Activated CD4-positive, alpha-beta T cell treated with anti-CD3 and anti-CD28 coated beads, Interleukin-2, amount 10 ng/mL, durations not matched to agents 7 days and 5 days (primary cell): ENCODE data around the gene TBC1D12. TPM values are rescaled to one million over a fixed set of nuclear protein-coding genes. Genes with fewer than 3 reads are reported as not detected.

ENCODE experiments used
- CTCF ChIA-PET: fragments of 350-600 bp; sonication (Branson Sonifier 250); formaldehyde crosslinking; loops from one replicate; lab custom pipeline; 2021; ENCODE audit warnings: antibody characterized with exemption; lab: Charles Lee
- POLR2A ChIA-PET: fragments of 350-600 bp; sonication (Branson Sonifier 250); formaldehyde crosslinking; loops from one replicate; lab custom pipeline; 2021; ENCODE audit warnings: antibody characterized with exemption; lab: Charles Lee
- DNase-seq: peaks from one replicate; pipeline ENCODE4 v3.0.0-alpha.2; 2020
- H3K27ac Mint-ChIP-seq: one replicate; pipeline ENCODE4 v1.8.0; 2021; ENCODE audit warnings: mild to moderate bottlenecking, moderate library complexity, mixed read lengths
- H3K27me3 Mint-ChIP-seq: one replicate; pipeline ENCODE4 v1.8.0; 2021; ENCODE audit warnings: mixed read lengths
- H3K36me3 Mint-ChIP-seq: one replicate; pipeline ENCODE4 v1.8.0; 2021; ENCODE audit warnings: low read depth, mixed read lengths
- H3K4me1 Mint-ChIP-seq: one replicate; pipeline ENCODE4 v1.8.0; 2021; ENCODE audit warnings: mixed read lengths
- H3K4me3 Mint-ChIP-seq: one replicate; pipeline ENCODE4 v1.8.0; 2021; ENCODE audit warnings: mild to moderate bottlenecking, moderate library complexity, mixed read lengths
- H3K9me3 Mint-ChIP-seq: one replicate; pipeline ENCODE4 v1.8.0; 2021; ENCODE audit warnings: mixed read lengths
- total RNA-seq, 2 experiments: library from RNA; stranded (reverse); gene quantifications; one replicate each; pipeline ENCODE4 v1.2.3, GENCODE V29; 2021

The TBC1D12 gene
- total RNA-seq, 2 experiments from 2014 or later, result 0.07 to 0.15 TPM

- H3K27ac Mint-ChIP-seq, result no peak overlapping the region
These were observed 37.0 kb downstream of the TBC1D12 start for GRCh38 chr10:94439275-94439861.

GRCh38 chr10:94440096-94440495 is 37.8 kb downstream of the TBC1D12 start:
- H3K36me3 Mint-ChIP-seq, result no peaks in the 10 kb centered on the region
- H3K27ac Mint-ChIP-seq, result no peak overlapping the region
- no peak overlapping the region for H3K4me3 Mint-ChIP-seq
- POLR2A ChIA-PET, result no interaction called here
- CTCF ChIA-PET, result interaction anchor here (1.5 kb wide), 1 partner anchor 85 kb away, joined by 3 read pairs; no protein-coding TSS in a partner anchor
- DNase-seq, result no peak
- no peaks in the 10 kb centered on the region for H3K9me3 Mint-ChIP-seq
- H3K4me1 Mint-ChIP-seq, result no peaks in the 10 kb centered on the region
- peaks cover 11% of the 10 kb centered on the region for H3K27me3 Mint-ChIP-seq

More at GRCh38 chr10:94439275-94439861, 37.0 kb downstream of the TBC1D12 start:
- Mint-ChIP-seq H3K36me3 (no peaks in the 10 kb centered on the region), H3K27me3 (peaks cover 14% of the 10 kb centered on the region), H3K4me1 (no peaks in the 10 kb centered on the region), H3K4me3 (no peak overlapping the region), H3K9me3 (no peaks in the 10 kb centered on the region)
- CTCF ChIA-PET, result no interaction called here
- POLR2A ChIA-PET, result no interaction called here
- DNase-seq, result no peak

GRCh38 chr10:94443047-94443446 is 40.7 kb downstream of the TBC1D12 start:
- Mint-ChIP-seq H3K4me1 (no peaks in the 10 kb centered on the region), H3K27ac (no peak overlapping the region), H3K36me3 (no peaks in the 10 kb centered on the region), H3K4me3 (no peak overlapping the region), H3K27me3 (peaks cover 11% of the 10 kb centered on the region), H3K9me3 (no peaks in the 10 kb centered on the region)
- POLR2A ChIA-PET, result no interaction called here
- no peak for DNase-seq
- CTCF ChIA-PET, result no interaction called here

GRCh38 chr10:94443549-94443948 is 41.2 kb downstream of the TBC1D12 start:
- H3K27ac Mint-ChIP-seq, result no peak overlapping the region
- DNase-seq, result no peak
- H3K9me3 Mint-ChIP-seq, result no peaks in the 10 kb centered on the region
- peaks cover 11% of the 10 kb centered on the region for H3K27me3 Mint-ChIP-seq
- H3K36me3 Mint-ChIP-seq, result no peaks in the 10 kb centered on the region
- H3K4me1 Mint-ChIP-seq, result no peaks in the 10 kb centered on the region
- no peak overlapping the region for H3K4me3 Mint-ChIP-seq
- ChIA-PET CTCF (interaction anchor here (0.6 to 0.8 kb wide), 4 partner anchors 13 to 118 kb away, joined by 3 to 4 read pairs (median 4); no protein-coding TSS in a partner anchor), POLR2A (no interaction called here)

GRCh38 chr10:94450782-94451181 is 48.4 kb downstream of the TBC1D12 start:
- ChIA-PET CTCF (no interaction called here), POLR2A (no interaction called here)
- peaks cover 17% of the 10 kb centered on the region for H3K27me3 Mint-ChIP-seq
- no peak for DNase-seq
- peaks cover 2% of the 10 kb centered on the region for H3K9me3 Mint-ChIP-seq
- H3K4me3 Mint-ChIP-seq, result no peak overlapping the region
- H3K36me3 Mint-ChIP-seq, result no peaks in the 10 kb centered on the region
- no peaks in the 10 kb centered on the region for H3K4me1 Mint-ChIP-seq
- no peak overlapping the region for H3K27ac Mint-ChIP-seq

GRCh38 chr10:94451883-94452519 is 49.7 kb downstream of the TBC1D12 start:
- H3K9me3 Mint-ChIP-seq, result peaks cover 2% of the 10 kb centered on the region
- H3K27me3 Mint-ChIP-seq, result peaks cover 26% of the 10 kb centered on the region
- CTCF ChIA-PET, result no interaction called here
- no peak overlapping the region for H3K27ac Mint-ChIP-seq
- H3K36me3 Mint-ChIP-seq, result no peaks in the 10 kb centered on the region
- DNase-seq, result no peak
- POLR2A ChIA-PET, result interaction anchor here (0.6 kb wide), 1 partner anchor 128 kb away, joined by 3 read pairs; no protein-coding TSS in a partner anchor
- no peaks in the 10 kb centered on the region for H3K4me1 Mint-ChIP-seq
- H3K4me3 Mint-ChIP-seq, result no peak overlapping the region

GRCh38 chr10:94456942-94457341 is 54.6 kb downstream of the TBC1D12 start:
- CTCF ChIA-PET, result interaction anchor here (0.6 kb wide), 1 partner anchor 13 kb away, joined by 4 read pairs; no protein-coding TSS in a partner anchor
- Mint-ChIP-seq H3K36me3 (no peaks in the 10 kb centered on the region), H3K27ac (no peak overlapping the region), H3K9me3 (peaks cover 2% of the 10 kb centered on the region), H3K4me3 (no peak overlapping the region), H3K27me3 (peaks cover 23% of the 10 kb centered on the region), H3K4me1 (no peaks in the 10 kb centered on the region)
- DNase-seq, result no peak
- POLR2A ChIA-PET, result no interaction called here

- Mint-ChIP-seq H3K4me1 (no peaks in the 10 kb centered on the region), H3K36me3 (no peaks in the 10 kb centered on the region), H3K9me3 (no peaks in the 10 kb centered on the region), H3K4me3 (no peak overlapping the region), H3K27me3 (peaks cover 18% of the 10 kb centered on the region), H3K27ac (no peak overlapping the region)
- ChIA-PET CTCF (no interaction called here), POLR2A (no interaction called here)
- no peak for DNase-seq
These were observed 57.0 kb downstream of the TBC1D12 start for GRCh38 chr10:94459385-94459784.

- POLR2A ChIA-PET, result no interaction called here
- H3K4me3 Mint-ChIP-seq, result no peak overlapping the region
- H3K9me3 Mint-ChIP-seq, result no peaks in the 10 kb centered on the region
- no peaks in the 10 kb centered on the region for H3K36me3 Mint-ChIP-seq
- peaks cover 13% of the 10 kb centered on the region for H3K27me3 Mint-ChIP-seq
- no peaks in the 10 kb centered on the region for H3K4me1 Mint-ChIP-seq
- CTCF ChIA-PET, result no interaction called here
- no peak for DNase-seq
- no peak overlapping the region for H3K27ac Mint-ChIP-seq
These were observed 59.2 kb downstream of the TBC1D12 start for GRCh38 chr10:94461503-94461902.

- Mint-ChIP-seq H3K36me3 (no peaks in the 10 kb centered on the region), H3K9me3 (no peaks in the 10 kb centered on the region), H3K27ac (no peak overlapping the region), H3K4me3 (no peak overlapping the region), H3K4me1 (no peaks in the 10 kb centered on the region), H3K27me3 (peaks cover 10% of the 10 kb centered on the region)
- ChIA-PET POLR2A (no interaction called here), CTCF (no interaction called here)
- no peak for DNase-seq
These were observed 59.8 kb downstream of the TBC1D12 start for GRCh38 chr10:94462130-94462529.

GRCh38 chr10:94465684-94466083 is 63.3 kb downstream of the TBC1D12 start:
- no peak for DNase-seq
- ChIA-PET CTCF (no interaction called here), POLR2A (no interaction called here)
- Mint-ChIP-seq H3K27me3 (peaks cover 15% of the 10 kb centered on the region), H3K36me3 (no peaks in the 10 kb centered on the region), H3K27ac (no peak overlapping the region), H3K9me3 (no peaks in the 10 kb centered on the region), H3K4me3 (no peak overlapping the region), H3K4me1 (no peaks in the 10 kb centered on the region)

GRCh38 chr10:94481410-94481809 is 79.1 kb downstream of the TBC1D12 start:
- no peaks in the 10 kb centered on the region for H3K9me3 Mint-ChIP-seq
- DNase-seq, result no peak
- CTCF ChIA-PET, result no interaction called here
- POLR2A ChIA-PET, result no interaction called here
- no peaks in the 10 kb centered on the region for H3K36me3 Mint-ChIP-seq
- no peak overlapping the region for H3K27ac Mint-ChIP-seq
- H3K4me1 Mint-ChIP-seq, result no peaks in the 10 kb centered on the region
- H3K4me3 Mint-ChIP-seq, result no peak overlapping the region
- peaks cover 5% of the 10 kb centered on the region for H3K27me3 Mint-ChIP-seq

- no peaks in the 10 kb centered on the region for H3K4me1 Mint-ChIP-seq
- no peak for DNase-seq
- ChIA-PET CTCF (no interaction called here), POLR2A (no interaction called here)
- no peak overlapping the region for H3K4me3 Mint-ChIP-seq
- no peak overlapping the region for H3K27ac Mint-ChIP-seq
- H3K27me3 Mint-ChIP-seq, result peaks cover 5% of the 10 kb centered on the region
- no peaks in the 10 kb centered on the region for H3K36me3 Mint-ChIP-seq
- H3K9me3 Mint-ChIP-seq, result no peaks in the 10 kb centered on the region
These were observed 81.6 kb downstream of the TBC1D12 start for GRCh38 chr10:94483970-94484369.
